GM21529 (cell line): ENCODE results near the gene SNAP47.

Source experiments
- ATAC-seq: cut with Tn5 transposase; IDR thresholded peaks from one replicate; pipeline ENCODE4 v1.9.1; 2021; ENCODE audit not compliant: unreplicated experiment

Gene SNAP47

GRCh38 chr1:227795732-227796131 is 60.5 kb downstream of the SNAP47 start:
- ATAC-seq = no peak

DNA sequence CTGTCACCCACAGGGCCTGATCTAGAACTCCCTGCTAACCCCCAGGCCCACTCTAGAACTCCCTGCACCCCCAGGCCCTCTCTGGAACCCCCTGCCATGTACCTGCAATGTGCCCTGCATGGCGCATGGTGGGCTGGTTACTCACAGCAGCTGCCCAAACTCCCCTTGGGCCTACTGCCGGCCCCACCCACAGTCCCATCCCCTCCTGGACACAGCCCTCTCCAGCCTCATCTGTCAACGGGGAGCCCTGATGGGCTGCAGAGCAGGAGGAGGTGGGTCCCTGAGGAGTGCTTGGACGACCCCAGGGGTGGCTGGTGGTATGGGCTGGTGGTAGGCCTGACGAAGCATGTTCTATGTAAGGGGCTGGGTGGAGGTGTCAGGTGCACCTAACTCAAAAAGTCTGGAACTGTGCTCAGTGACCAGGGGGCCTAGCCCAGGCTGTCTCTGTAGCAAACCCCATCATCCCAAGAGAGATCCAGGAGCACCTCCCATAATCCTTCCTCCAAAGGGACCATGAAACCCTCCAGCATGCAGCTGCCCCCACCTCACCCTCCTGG is 61.2 kb downstream of the SNAP47 start:
- ATAC-seq = no peak

- no peak for ATAC-seq
Observed at GRCh38 chr1:227797144-227797543, 61.9 kb downstream of the SNAP47 start.

GRCh38 chr1:227797625-227798024 is 62.4 kb downstream of the SNAP47 start:
- no peak for ATAC-seq

DNA sequence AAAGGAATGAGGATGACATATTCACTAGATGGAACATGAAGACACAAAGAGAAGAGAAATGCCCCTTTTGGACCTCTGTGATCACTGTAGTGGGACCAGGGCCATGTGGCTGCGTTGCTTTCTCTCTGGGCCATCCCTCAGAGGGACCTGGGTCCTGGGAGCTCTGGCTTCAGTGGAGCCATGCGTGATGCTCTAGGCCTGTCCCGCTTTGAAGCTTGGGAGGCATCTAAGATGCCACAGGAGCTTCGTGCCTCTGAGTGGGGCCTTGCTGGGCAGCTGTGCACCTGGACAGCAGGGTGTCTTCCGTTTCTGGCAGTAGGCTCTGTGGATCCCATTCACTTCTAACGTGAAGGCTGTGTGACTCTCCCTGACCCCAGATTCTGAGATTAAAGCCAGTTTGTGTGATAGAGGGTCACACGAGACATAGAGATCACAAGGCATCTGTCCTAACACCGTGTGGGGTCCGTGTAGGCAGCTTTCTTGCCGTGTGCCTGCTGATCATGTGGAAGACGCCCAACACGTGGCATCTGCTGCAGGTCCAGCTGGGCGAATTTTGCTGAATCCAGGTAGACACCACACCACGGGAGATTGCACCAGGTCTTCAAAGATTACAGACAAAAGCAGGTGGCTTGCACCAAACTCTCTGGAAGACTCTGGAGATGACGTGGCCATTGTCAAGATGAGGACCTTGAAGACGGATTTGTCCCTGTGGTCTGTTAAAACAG is 63.0 kb downstream of the SNAP47 start:
- ATAC-seq = no peak

DNA sequence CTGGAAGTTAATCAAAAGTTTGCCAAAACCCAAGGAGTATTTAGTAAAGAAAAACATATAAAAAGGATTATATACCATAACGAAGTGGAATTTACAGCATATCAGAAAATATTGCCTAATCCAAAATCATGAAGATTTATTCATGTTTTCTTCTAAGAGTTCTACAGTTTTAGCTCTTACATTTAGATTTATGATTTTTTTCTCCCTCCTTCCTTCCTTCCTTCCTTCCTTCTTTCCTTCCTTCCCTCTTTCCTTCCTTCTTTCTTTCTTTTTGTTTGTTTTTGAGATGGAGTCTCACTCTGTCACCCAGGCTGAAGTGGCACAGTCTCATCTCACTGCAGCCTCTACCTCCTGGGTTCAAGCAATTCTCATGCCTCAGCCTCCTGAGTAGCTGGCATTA is 64.5 kb downstream of the SNAP47 start:
- no peak for ATAC-seq

DNA sequence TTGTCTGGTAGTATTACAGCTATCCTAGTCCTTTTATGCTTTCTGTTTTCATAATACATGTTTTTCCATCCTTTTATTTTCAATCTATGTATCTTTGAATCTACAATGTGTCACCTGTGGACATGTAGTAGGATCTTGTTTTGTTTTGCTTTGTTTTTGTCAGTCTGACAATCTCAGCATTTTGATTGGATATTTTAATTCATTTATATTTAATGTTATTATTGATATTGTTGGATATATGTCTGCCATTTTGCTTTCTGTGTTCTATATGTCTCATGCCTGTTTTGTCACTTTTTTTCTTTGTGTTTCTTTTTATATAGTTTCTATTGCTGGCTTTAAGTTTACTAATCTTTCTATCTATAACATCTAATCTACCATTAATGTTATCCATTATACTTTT is 68.7 kb downstream of the SNAP47 start:
- no peak for ATAC-seq

- ATAC-seq = no peak
Observed at GRCh38 chr1:227805606-227806197, 70.5 kb downstream of the SNAP47 start.

DNA sequence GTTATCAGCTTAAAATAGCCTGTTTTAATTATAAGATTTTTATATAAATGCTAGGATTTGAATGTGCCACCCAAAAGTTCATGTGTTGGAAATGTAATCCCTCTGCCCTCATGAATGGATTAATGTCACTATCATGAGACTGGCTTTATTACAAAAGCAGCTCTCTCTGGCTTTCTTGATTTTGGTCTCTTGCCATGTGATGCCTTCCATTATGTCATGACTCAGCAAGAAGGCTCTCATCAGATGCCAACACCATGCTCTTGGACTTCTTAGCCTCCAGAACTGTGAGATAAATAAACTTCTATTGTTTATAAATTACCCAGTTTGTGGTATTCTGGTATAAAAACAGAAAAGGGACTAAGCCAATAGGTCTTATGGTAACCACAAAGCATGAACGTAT is 73.3 kb downstream of the SNAP47 start:
- ATAC-seq = no peak

DNA sequence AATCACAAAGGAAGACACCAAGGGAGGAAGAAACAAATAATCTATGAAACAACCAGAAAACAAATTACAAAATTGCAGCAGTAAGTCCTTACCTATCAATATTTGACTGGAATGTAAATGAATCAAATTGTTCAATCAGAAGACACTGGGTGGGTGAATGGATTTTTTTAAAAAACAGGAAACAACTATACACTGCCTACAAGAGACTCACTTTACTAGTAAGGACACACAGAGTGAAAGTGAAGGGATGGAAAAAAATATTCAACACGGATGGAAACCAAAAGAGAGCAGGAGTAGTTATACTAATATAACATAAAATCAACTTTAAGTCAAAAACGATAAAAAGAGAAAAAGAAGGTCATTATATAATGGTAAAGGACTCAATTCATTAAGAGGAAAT is 73.8 kb downstream of the SNAP47 start:
- no peak for ATAC-seq

DNA sequence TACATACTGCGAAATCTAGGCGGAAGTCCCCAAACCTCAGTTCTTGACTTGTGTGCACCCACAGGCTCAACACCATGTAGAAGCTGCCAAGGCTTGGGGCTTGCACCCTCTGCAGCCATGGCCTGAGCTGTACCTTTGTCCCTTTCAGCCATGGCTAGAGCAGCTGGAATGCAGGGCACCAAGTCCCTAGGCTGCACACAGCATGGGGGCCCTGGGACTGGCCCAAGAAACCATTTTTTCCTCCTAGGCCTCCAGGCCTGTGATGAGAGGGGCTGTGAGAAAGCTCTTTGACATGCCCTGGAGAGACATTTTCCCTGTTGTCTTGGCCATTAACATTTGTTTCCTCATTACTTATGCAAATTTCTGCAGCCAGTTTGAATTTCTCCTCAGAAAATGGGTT is 78.7 kb downstream of the SNAP47 start:
- ATAC-seq = no peak

DNA sequence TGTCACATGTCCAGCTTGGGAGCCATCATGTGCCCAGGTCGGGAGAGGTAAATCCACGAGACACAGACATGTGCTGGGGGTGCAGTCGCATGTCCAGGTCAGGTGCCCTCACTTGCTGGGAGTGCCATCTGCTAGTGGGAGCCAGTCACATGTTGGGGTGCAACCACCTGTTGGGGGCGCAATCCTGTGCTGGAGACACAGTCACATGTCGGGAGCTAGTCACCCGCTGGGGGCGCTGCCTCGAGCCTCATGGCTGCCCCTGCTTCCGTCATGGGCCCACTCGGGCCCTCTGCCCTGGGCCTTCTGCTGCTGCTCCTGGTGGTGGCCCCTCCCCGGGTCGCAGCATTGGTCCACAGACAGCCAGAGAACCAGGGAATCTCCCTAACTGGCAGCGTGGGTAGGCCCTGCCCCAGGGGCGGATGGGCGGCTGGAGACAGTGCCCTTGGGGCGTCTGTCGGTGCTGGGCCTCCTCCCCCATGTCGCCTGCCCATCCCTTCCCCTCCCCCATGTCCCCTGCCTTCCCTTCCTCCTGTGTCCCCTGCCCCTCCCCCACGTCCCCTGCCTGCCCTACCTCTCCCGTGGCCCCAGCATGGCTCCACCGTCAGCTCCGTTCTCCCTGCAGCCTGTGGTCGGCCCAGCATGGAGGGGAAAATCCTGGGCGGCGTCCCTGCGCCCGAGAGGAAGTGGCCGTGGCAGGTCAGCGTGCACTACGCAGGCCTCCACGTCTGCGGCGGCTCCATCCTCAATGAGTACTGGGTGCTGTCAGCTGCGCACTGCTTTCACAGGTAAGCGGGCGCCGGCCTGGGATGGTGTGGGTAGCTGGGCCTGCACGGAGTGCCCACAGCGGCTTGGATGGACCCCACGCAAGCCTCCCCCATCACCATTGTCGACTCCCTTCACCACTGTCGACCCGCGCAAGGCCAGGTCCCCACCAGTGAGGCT is 80.5 kb downstream of the SNAP47 start, which contains the start of gene PRSS38:
PRSS38 (plus strand) TSS at position 208 of the 942 bp plus-strand sequence; CDS start at position 250, 42 bp downstream.
- no peak for ATAC-seq

DNA sequence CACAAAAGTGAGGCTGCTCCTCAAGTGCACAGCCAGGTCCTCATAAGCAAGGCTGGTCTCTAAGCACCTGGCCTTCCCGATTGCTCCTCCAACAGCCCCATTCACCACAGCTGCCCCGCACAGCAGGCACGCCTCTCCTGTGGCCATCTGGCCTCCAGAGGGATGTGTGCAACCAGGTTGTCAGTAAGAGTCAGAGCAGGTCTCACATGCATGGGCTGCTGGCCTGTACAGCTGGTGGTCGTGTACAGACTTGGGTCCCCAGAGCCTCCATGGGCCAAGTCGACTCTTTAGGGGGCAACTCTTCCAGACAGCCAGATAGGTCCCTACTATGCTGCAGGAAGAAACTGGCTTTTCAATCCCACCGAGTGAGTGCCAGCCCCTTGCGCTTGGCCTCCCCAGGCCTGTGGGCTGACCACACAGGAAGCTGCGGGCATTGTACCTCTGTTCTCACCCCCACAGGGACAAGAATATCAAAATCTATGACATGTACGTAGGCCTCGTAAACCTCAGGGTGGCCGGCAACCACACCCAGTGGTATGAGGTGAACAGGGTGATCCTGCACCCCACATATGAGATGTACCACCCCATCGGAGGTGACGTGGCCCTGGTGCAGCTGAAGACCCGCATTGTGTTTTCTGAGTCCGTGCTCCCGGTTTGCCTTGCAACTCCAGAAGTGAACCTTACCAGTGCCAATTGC is 81.7 kb downstream of the SNAP47 start:
- ATAC-seq = no peak

GRCh38 chr1:227823537-227823936 is 88.3 kb downstream of the SNAP47 start:
- no peak for ATAC-seq

- no peak for ATAC-seq
Observed at GRCh38 chr1:227824204-227824603, 89.0 kb downstream of the SNAP47 start.

DNA sequence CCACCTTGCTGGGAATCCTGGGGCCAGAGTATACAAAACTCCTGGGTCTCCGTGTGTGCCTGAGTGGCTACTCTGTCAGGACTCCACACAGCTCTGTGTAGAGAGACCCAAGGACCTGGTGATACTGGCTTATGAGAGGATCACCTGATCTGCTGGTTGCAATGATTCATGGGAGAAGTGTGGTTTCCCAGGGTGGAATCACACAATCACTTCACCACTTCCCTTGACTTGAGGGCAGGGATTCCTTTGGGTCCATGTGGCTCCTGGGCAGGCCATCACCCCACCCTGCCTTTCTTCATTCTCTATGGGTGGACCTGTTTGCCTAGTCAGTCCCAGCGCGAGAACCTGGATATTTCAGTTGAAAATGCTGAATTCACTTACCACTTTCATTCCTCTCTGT is 93.6 kb downstream of the SNAP47 start:
- ATAC-seq = no peak
